HFFc6 (cell line): ENCODE data around the gene IL1RAPL2. TPM values are rescaled to one million over a fixed set of nuclear protein-coding genes. Genes with fewer than 3 reads are reported as not detected.
"Not testable (repeated sequence)": the region's sequence is repeated elsewhere in the genome, so short reads cannot be mapped to it uniquely, and the experiment has no call there.

Experiments used
- DNase-seq: peaks from one replicate; pipeline ENCODE4 v3.0.0-alpha.2; 2018
- H3K27ac Mint-ChIP-seq: 2 replicates; pipeline ENCODE4 v1.8.0; 2020; ENCODE audit warnings: mild to moderate bottlenecking, mixed read lengths
- H3K27me3 Mint-ChIP-seq: 2 replicates; pipeline ENCODE4 v1.8.0; 2021; ENCODE audit warnings: mild to moderate bottlenecking, moderate library complexity, mixed read lengths; ENCODE audit not compliant: insufficient read depth
- H3K36me3 Mint-ChIP-seq: 2 replicates; pipeline ENCODE4 v1.8.0; 2021; ENCODE audit warnings: low read depth, mixed read lengths
- H3K4me1 Mint-ChIP-seq: 2 replicates; pipeline ENCODE4 v1.8.0; 2020; ENCODE audit warnings: low read depth, mixed read lengths
- H3K4me3 Mint-ChIP-seq: 2 replicates; pipeline ENCODE4 v1.8.0; 2020; ENCODE audit warnings: mild to moderate bottlenecking, moderate library complexity, mixed read lengths
- H3K9me3 Mint-ChIP-seq: 2 replicates; pipeline ENCODE4 v1.8.0; 2020; ENCODE audit warnings: mild to moderate bottlenecking, mixed read lengths
- CTCF ChIP-seq: fragments of 200-600 bp; sonication (generic); IDR thresholded peaks from 2 replicates; pipeline ENCODE4 v1.5.0; 2021; ENCODE audit warnings: antibody characterized with exemption, mild to moderate bottlenecking
- total RNA-seq, 6 experiments: library from RNA; stranded (reverse); fragmentation: NEBNext Ultra II Directional; extraction: Animal tissue kit (Norgen Biotek cat#: 25700); gene quantifications; 2 replicates in 1 of 6; 3 replicates in 5 of 6; pipeline ENCODE4 v1.2.3, GENCODE V29; 2021

Gene IL1RAPL2
- total RNA-seq, 6 experiments from 2014 or later = 0.33 TPM; not detected in 5

- H3K27ac Mint-ChIP-seq = no peak overlapping the region
- no peak for TF ChIP-seq CTCF
- H3K36me3 Mint-ChIP-seq = no peaks in the 10 kb centered on the region
- H3K9me3 Mint-ChIP-seq = peaks cover 4% of the 10 kb centered on the region
- H3K4me3 Mint-ChIP-seq = no peak overlapping the region
- no peak for DNase-seq
- no peaks in the 10 kb centered on the region for H3K4me1 Mint-ChIP-seq
- no peaks in the 10 kb centered on the region for H3K27me3 Mint-ChIP-seq
These were observed 288.9 kb downstream of the IL1RAPL2 start for GRCh38 chrX:104854790-104855340.

GRCh38 chrX:104863466-104863865 is 297.5 kb downstream of the IL1RAPL2 start:
- H3K4me1 Mint-ChIP-seq = no peaks in the 10 kb centered on the region
- DNase-seq = no peak
- H3K4me3 Mint-ChIP-seq = no peak overlapping the region
- H3K27ac Mint-ChIP-seq = no peak overlapping the region
- TF ChIP-seq CTCF = no peak
- peaks cover 5% of the 10 kb centered on the region for H3K9me3 Mint-ChIP-seq
- no peaks in the 10 kb centered on the region for H3K36me3 Mint-ChIP-seq
- no peaks in the 10 kb centered on the region for H3K27me3 Mint-ChIP-seq

GRCh38 chrX:104864296-104864695 is 298.3 kb downstream of the IL1RAPL2 start:
- TF ChIP-seq CTCF = no peak

GRCh38 chrX:104877504-104877903 is 311.5 kb downstream of the IL1RAPL2 start:
- H3K4me3 Mint-ChIP-seq = no peak overlapping the region
- H3K27me3 Mint-ChIP-seq = no peaks in the 10 kb centered on the region
- no peak for TF ChIP-seq CTCF
- no peak overlapping the region for H3K27ac Mint-ChIP-seq
- peaks cover 4% of the 10 kb centered on the region; the same call in 1 of the 2 replicates for H3K9me3 Mint-ChIP-seq
- DNase-seq = no peak
- no peaks in the 10 kb centered on the region for H3K36me3 Mint-ChIP-seq
- no peaks in the 10 kb centered on the region for H3K4me1 Mint-ChIP-seq

More at GRCh38 chrX:104864296-104864695, 298.3 kb downstream of the IL1RAPL2 start:
- Mint-ChIP-seq H3K27ac (no peak overlapping the region), H3K9me3 (peaks cover 5% of the 10 kb centered on the region), H3K4me3 (no peak overlapping the region), H3K27me3 (no peaks in the 10 kb centered on the region), H3K36me3 (no peaks in the 10 kb centered on the region), H3K4me1 (no peaks in the 10 kb centered on the region)
- DNase-seq = no peak

GRCh38 chrX:104902070-104902469 is 336.1 kb downstream of the IL1RAPL2 start:
- no peak overlapping the region for H3K4me3 Mint-ChIP-seq
- no peaks in the 10 kb centered on the region for H3K36me3 Mint-ChIP-seq
- H3K4me1 Mint-ChIP-seq = no peaks in the 10 kb centered on the region
- DNase-seq = no peak
- no peak overlapping the region for H3K27ac Mint-ChIP-seq
- H3K27me3 Mint-ChIP-seq = no peaks in the 10 kb centered on the region
- TF ChIP-seq CTCF = no peak
- H3K9me3 Mint-ChIP-seq = no peaks in the 10 kb centered on the region

GRCh38 chrX:104909694-104910093 is 343.7 kb downstream of the IL1RAPL2 start:
- H3K36me3 Mint-ChIP-seq, DNase-seq, H3K4me1 Mint-ChIP-seq, H3K9me3 Mint-ChIP-seq, H3K27ac Mint-ChIP-seq, H3K4me3 Mint-ChIP-seq, H3K27me3 Mint-ChIP-seq: not testable (repeated sequence)
